SU-DHL-6 (cell line): Measurements from ENCODE around the gene FUBP1.

ENCODE experiments used
- H2AFZ ChIP-seq: fragments of 200-600 bp; sonication (generic); 2 replicates; pipeline ENCODE4 v1.6.1; 2014; ENCODE audit warnings: low read depth, mild to moderate bottlenecking, moderate library complexity, mixed read lengths, antibody characterized with exemption, low read length; ENCODE audit not compliant: severe bottlenecking
- H3F3A ChIP-seq: fragments of 200-600 bp; shearing (Covaris generic); 2 replicates; pipeline ENCODE4 v1.6.0; 2016; ENCODE audit warnings: antibody characterized with exemption, mild to moderate bottlenecking; ENCODE audit not compliant: insufficient read depth
- H3K27ac ChIP-seq: fragments of 200-600 bp; sonication (generic); 2 replicates; pipeline ENCODE4 v1.5.1; 2016; ENCODE audit warnings: low read depth, mild to moderate bottlenecking, low read length, moderate library complexity, mixed read lengths
- H3K27me3 ChIP-seq: fragments of 200-600 bp; sonication (generic), shearing (Covaris generic); 2 replicates; pipeline ENCODE4 v1.6.0; 2014; ENCODE audit warnings: mild to moderate bottlenecking, low read length
- H3K36me3 ChIP-seq: fragments of 200-600 bp; sonication (generic); 2 replicates; pipeline ENCODE4 v1.6.1; 2014; ENCODE audit warnings: mild to moderate bottlenecking, low read length, mixed read lengths
- H3K4me2 ChIP-seq: fragments of 300-600, 200-600 bp; shearing (Covaris generic), sonication (generic); 2 replicates; pipeline ENCODE4 v1.6.0; 2014; ENCODE audit warnings: low read length, low read depth, mild to moderate bottlenecking; ENCODE audit not compliant: poor library complexity, severe bottlenecking
- H3K4me3 ChIP-seq: fragments of 200-600 bp; sonication (generic); 2 replicates; pipeline ENCODE4 v1.5.1; 2014; ENCODE audit warnings: antibody characterized with exemption, low read length, mild to moderate bottlenecking, mixed read lengths; ENCODE audit not compliant: insufficient read depth, poor library complexity, severe bottlenecking
- H3K79me2 ChIP-seq: fragments of 200-600 bp; sonication (generic); 2 replicates; pipeline ENCODE4 v1.6.1; 2014; ENCODE audit warnings: mild to moderate bottlenecking, low read length, moderate library complexity; ENCODE audit not compliant: insufficient read depth
- H3K9ac ChIP-seq: fragments of 200-600 bp; sonication (generic); 2 replicates; pipeline ENCODE4 v1.7.0; 2014; ENCODE audit warnings: mild to moderate bottlenecking, low read length
- H3K9me2 ChIP-seq: fragments of 200-600 bp; sonication (generic); replicated peaks from 2 replicates; pipeline ENCODE4 v1.6.1; 2014; ENCODE audit warnings: low read length; ENCODE audit not compliant: insufficient read depth
- H3K9me3 ChIP-seq: fragments of 200-600 bp; sonication (generic); 2 replicates; pipeline ENCODE4 v1.6.1; 2014; ENCODE audit warnings: low read length, mixed read lengths; ENCODE audit not compliant: insufficient read depth
- H4K20me1 ChIP-seq: fragments of 200-600 bp; sonication (generic); 2 replicates; pipeline ENCODE4 v1.6.1; 2014; ENCODE audit warnings: low read depth, mild to moderate bottlenecking, antibody characterized with exemption, low read length, moderate library complexity, mixed read lengths
- EZH2phosphoT487 ChIP-seq: fragments of 200-600 bp; sonication (generic), shearing (Covaris generic); conservative IDR thresholded peaks from 2 replicates; pipeline ENCODE4 v1.6.1; 2018; ENCODE audit warnings: mild to moderate bottlenecking, antibody characterized with exemption, low read length, moderate library complexity, mixed read lengths
- TF ChIP-seq, protein P1 (sequence below): fragments of 200-600 bp; sonication (generic); IDR thresholded peaks from one replicate; pipeline ENCODE4 v1.5.1; 2017; ENCODE audit warnings: antibody characterized with exemption, mild to moderate bottlenecking, low read length, moderate library complexity; ENCODE audit not compliant: insufficient read depth, poor library complexity, severe bottlenecking

FUBP1 gene

DNA sequence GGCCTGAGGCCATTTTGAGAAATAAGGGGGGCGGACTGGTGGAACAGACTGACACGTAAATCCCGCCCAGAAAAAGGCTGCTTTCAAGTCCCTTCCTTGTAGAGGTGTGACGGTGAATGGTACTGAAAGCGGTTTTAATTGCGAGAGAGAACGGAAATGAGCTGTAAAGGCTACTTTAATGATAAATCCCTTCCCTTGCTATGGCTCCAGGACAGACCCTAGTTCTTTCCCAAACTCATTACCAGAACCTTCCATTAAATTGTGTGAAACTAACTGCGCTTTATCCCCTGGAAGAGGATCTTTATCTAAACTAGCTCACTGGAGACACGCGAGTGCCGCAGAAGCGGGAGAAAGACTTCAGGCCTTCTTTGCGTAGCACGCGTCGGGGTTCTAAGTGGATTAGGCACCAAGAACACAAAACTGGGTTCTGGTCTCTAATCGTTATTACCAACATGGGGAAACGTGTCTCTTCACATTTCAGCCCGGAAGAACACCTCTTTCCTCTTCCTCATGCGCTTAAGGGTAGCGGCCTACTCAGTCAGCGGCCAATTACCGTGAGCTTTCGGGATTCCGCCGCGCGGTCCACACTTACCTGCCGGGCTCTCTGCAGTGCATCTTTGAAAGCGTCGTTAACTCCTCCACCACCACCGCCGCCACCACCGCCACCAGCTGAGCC is 441 bp downstream of the FUBP1 start:
- H3K27me3 ChIP-seq = no peaks in the 10 kb centered on the region
- H3K9me2 ChIP-seq = no peaks in the 10 kb centered on the region
- peaks cover 41% of the 10 kb centered on the region for H4K20me1 ChIP-seq
- H3K27ac ChIP-seq = peak overlapping the region; percentile 93
- H3F3A ChIP-seq = peaks cover 3% of the 10 kb centered on the region; the same call in 1 of the 2 replicates
- peaks cover 87% of the 10 kb centered on the region for H3K79me2 ChIP-seq
- H2AFZ ChIP-seq = peak overlapping the region; percentile 8
- no peak for TF ChIP-seq EZH2phosphoT487
- TF ChIP-seq, protein P1, sequence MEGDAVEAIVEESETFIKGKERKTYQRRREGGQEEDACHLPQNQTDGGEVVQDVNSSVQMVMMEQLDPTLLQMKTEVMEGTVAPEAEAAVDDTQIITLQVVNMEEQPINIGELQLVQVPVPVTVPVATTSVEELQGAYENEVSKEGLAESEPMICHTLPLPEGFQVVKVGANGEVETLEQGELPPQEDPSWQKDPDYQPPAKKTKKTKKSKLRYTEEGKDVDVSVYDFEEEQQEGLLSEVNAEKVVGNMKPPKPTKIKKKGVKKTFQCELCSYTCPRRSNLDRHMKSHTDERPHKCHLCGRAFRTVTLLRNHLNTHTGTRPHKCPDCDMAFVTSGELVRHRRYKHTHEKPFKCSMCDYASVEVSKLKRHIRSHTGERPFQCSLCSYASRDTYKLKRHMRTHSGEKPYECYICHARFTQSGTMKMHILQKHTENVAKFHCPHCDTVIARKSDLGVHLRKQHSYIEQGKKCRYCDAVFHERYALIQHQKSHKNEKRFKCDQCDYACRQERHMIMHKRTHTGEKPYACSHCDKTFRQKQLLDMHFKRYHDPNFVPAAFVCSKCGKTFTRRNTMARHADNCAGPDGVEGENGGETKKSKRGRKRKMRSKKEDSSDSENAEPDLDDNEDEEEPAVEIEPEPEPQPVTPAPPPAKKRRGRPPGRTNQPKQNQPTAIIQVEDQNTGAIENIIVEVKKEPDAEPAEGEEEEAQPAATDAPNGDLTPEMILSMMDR = no peak
- peaks cover 42% of the 10 kb centered on the region for H3K36me3 ChIP-seq
- peak overlapping the region; percentile 95 for H3K9ac ChIP-seq
- H3K4me2 ChIP-seq = peak overlapping the region; percentile 73
- H3K9me3 ChIP-seq = no peaks in the 10 kb centered on the region
- H3K4me3 ChIP-seq = peak overlapping the region; percentile 87

GRCh38 chr1:77977989-77978292 is 931 bp downstream of the FUBP1 start:
- peak overlapping the region; percentile 93 for H3K27ac ChIP-seq
- no peak for TF ChIP-seq EZH2phosphoT487
- TF ChIP-seq, protein P1 = no peak
- H3K9me2 ChIP-seq = no peaks in the 10 kb centered on the region
- no peaks in the 10 kb centered on the region for H3K27me3 ChIP-seq
- H3K4me3 ChIP-seq = peak overlapping the region; percentile 87
- peaks cover 42% of the 10 kb centered on the region for H3K36me3 ChIP-seq
- peaks cover 3% of the 10 kb centered on the region; the same call in 1 of the 2 replicates for H3F3A ChIP-seq
- no peaks in the 10 kb centered on the region for H3K9me3 ChIP-seq
- no peak overlapping the region for H2AFZ ChIP-seq
- peak overlapping the region; percentile 73 for H3K4me2 ChIP-seq
- H4K20me1 ChIP-seq = peaks cover 43% of the 10 kb centered on the region
- peak overlapping the region; percentile 95 for H3K9ac ChIP-seq
- peaks cover 92% of the 10 kb centered on the region for H3K79me2 ChIP-seq

- H3K27me3 ChIP-seq = no peaks in the 10 kb centered on the region
- H3K9me2 ChIP-seq = no peaks in the 10 kb centered on the region
- peak overlapping the region; percentile 73 for H3K4me2 ChIP-seq
- H4K20me1 ChIP-seq = peaks cover 52% of the 10 kb centered on the region
- peaks cover 39% of the 10 kb centered on the region for H3K36me3 ChIP-seq
- H3K4me3 ChIP-seq = peak overlapping the region; percentile 87
- H3K9ac ChIP-seq = peak overlapping the region; percentile 95
- TF ChIP-seq, protein P1 = no peak
- TF ChIP-seq EZH2phosphoT487 = no peak
- H3K79me2 ChIP-seq = peaks cover 94% of the 10 kb centered on the region
- 0 out of 2 replicates have a peak overlapping the region, but pooled peaks have one; percentile 4 for H3K27ac ChIP-seq
- no peak overlapping the region for H2AFZ ChIP-seq
- H3K9me3 ChIP-seq = no peaks in the 10 kb centered on the region
- peaks cover 3% of the 10 kb centered on the region; the same call in 1 of the 2 replicates for H3F3A ChIP-seq
These were observed 2.3 kb downstream of the FUBP1 start for GRCh38 chr1:77976433-77977076.
